Fibroblast of skin of right biceps (primary cell): ENCODE measurements around the gene GAS2.

Experiments
- DNase-seq: peaks from one replicate; pipeline ENCODE4 v3.0.0-alpha.2; 2013

The GAS2 gene

DNA sequence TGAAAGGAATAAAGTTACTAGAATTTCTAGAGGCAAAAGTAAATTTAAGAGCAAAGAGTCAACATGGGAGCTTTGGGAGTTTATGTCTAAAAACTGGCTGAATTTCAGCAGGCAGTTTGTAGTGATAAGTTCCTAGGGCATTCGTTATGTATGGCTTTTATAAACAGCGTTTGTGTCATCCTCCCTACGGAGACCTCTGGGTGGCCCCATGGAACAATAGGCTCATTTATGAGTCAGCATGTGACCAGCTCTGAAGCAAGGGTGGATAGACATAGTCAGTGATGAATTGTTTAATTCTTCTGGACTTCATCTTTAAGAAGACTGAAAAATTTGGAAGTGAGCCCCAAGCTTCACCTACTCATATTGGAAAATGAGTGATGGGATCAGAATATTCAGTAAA is 126.1 kb downstream of the GAS2 start:
- DNase-seq = peak; percentile 64

DNA sequence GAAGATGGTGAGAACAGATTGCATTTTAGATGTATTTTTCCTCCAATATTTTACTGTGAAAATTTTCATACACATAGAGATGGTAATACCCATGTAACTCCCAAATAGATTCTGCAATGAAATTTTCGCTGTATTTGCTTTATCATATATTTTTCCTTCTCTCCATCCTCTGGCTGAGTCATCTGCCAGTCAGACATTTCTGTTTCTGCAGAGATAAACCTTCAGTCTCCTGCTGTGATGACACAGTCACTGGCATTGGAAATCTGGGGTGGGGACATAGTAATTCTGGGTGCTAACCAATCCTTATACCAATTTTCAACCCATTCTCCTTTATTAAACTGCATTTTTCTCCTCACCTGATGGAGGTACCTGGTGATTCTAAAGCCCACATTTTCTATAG is 129.5 kb downstream of the GAS2 start:
- DNase-seq = peak; percentile 10

DNA sequence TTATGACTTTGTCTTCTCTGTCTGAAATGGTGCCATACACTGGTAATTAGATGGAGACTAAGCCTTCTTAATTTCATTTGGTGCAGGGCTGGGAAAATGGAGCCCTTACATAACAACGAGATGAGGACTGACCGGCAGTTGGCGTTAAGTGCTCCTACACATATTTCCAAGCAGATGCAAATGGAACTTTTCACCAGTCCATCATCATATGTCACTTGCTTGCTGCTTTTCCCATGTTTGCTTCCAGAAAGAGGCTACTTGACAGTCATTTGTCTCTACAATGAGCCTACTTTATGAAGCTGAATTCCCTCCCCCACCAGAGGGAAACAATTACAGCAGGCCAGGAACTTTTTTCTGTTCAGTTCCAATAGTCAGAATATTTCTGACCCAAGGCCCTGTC is 130.6 kb downstream of the GAS2 start:
- DNase-seq = no peak

DNA sequence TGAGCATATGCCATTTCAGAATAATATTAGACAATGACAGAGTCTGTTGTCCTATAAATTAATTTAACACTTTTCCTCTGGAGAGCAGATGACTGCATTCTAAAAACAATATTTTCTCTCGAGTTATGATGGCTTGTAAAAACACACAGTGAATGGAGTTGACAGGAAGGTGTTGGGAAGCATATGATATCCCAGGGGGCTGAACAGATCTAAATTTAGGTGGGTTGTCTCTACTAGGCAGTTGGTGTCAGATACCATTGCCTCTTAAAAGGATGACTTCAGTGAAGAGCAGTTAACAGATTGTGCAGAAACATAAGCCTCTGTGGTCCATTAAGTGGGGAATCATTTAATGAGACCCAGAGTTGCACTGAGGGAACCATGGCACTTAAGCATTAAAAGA is 132.5 kb downstream of the GAS2 start:
- DNase-seq = no peak

DNA sequence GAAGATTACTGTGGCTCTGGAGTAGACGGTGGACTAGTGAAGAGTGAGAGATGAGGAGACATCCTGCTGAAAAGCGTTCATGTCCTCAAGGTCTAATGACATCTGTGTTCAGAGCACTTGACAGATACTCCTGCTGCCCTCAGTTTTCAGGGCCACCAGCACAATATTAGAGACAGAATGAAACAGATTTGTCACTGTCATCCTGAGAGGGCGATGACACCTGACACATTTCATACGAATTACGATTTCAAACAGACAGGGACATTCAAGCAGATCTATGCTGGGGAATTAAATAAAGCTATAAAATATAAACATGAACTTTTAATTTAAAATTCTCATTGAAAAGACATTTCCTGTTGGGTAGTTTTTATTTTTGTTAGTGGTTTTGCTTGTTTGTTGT is 134.1 kb downstream of the GAS2 start:
- DNase-seq = no peak

DNA sequence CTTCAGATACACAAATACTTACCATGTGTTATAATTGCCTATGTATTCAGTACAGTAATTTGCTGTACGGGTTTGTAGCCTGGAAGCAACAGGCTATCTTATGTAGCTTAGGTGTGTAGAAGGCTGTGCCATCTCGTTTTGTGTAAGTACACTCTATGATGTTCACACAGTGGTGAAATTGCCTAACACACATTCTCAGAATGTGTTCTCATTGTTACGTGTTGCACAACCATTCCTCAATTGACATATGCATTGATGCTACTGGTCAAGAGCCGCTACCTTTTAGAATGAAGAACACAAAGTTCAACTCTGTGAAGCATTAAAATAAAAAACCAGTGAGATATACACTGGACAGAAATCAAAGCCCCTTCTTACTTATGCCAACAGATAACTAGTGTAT is 136.4 kb downstream of the GAS2 start:
- DNase-seq = no peak

DNA sequence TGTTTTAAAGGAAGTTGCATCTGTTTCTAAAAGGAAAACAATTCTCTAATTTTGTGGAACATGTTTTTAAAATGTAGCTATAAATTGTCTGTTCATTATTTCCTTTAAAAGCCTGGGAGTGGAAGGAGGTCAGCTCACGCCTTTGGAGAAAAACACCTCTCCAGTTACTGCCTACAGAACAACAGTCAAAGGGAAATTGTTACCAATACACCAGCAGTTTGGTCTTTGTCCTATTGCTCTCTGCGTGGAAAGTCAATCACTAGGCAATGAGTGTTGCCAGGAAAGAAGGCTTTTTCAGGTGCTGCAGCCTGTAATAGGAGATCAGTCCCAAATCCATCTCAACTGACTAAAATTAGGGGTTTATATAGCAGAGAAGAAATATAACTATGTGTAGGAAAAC is 141.0 kb downstream of the GAS2 start:
- DNase-seq = no peak

DNA sequence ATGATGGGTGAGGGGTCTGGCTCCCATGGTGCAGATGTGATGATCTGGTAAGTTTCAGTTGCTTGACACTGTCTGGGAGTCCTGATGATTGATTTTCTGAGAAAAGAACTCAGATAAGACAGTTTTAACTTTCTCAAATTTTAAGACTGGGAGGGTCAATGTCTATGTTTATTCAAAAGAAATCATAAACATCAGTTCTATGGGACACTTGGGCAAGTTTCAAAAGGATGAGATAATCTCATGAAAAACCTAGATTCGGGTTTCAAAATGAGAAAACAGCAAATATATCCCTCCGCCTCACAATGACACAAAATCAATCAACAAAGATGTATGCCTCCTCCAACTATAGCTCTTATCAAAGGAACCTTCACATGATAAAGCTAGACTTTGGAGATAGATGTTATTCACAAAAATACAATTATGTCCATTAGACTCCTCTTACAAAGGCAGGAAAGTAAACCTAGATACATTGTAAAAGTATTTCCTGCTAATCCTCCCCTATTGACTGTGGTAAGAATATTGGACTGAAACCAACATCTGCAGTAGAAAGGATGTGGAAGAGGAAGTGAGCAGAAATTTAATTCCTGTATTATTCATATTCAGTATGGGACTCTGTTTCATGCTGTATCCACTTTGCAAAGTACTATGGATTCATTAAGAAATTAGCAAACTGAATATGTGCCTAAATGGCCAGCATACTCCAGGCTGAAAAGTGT is 141.6 kb downstream of the GAS2 start:
- DNase-seq = peak; percentile 45

DNA sequence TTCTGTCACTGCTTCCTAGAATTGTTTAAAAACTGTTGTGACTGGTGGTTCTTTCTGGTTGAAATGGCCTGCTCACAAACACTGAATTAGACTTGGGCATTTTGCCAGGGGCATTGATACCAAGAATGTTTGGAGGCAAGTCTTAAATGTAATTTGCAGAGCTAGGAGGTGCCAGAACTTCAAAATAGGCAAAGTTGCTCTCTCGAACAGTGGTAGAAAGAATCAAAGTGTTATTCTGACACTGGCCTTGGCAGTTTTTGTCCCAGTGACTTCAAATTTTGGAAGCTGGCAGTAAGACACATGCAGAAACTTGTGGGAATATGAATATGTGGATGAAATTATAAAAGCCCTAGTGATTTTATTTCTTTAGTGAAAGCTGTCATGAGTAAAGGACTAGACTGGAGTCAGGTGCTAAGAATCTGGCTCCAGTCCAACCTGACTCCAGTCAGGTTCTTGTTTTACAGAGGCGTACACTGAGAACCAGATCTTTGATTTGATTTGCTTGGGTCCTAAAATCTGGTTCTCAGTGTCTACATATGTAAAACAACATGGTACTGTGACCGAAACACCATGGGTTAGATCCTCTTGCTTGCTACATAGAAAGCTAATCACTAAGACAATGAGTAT is 142.3 kb downstream of the GAS2 start:
- DNase-seq = no peak

DNA sequence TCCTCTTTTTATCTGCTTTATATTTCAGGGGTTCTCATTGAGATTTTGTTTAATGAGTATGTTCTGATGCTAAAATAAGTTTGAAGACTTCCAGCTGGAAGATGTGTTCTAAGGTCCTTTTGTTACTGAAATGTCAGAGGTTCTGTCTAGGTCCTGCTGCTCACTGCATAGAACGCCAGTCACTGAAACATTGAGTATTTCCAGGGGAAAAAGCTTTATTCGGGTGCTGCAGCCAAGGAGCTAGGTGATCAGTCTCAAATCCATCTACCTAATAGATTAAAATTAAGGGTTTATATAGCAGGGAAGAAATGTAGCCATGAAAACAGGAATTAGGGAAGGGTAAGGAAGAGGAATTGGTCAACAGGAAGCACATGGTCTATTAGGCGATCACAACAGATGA is 143.5 kb downstream of the GAS2 start:
- DNase-seq = no peak

DNA sequence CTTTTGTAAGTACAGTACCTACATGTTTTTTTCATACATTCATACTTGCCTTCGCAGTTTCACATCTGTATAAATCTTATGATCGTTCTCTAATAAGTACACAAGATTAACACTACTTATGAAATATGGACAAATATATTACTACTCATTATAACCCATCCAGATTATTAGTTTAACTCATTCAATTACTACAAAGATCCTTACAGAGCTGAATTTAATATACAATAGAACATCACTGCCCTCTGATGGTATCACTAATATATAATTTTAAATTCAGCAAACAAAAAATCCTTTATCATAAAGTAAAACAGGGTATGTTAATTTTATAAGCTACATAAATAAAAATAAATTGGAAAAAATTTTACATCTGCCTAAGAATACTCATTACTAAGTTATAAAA is 155.8 kb downstream of the GAS2 start:
- DNase-seq = no peak

DNA sequence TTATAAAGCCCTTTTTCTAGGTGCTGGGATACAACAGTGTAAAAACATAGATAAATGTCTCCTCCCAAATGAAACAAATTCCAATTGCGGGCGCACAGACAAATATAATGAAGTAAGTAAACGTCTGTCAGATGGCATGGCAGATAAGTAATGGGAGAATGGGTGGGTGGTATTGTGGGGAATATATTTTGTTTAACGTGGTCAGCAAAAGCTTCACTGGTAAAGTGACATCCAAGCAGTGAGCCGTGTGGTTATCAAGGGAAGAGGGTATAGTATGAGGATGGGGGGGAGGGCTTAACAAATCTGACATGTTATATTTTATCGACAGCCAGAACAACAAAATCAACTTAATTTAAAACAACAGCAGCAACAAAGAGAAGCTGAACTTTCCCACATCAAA is 162.0 kb downstream of the GAS2 start:
- DNase-seq = no peak

DNA sequence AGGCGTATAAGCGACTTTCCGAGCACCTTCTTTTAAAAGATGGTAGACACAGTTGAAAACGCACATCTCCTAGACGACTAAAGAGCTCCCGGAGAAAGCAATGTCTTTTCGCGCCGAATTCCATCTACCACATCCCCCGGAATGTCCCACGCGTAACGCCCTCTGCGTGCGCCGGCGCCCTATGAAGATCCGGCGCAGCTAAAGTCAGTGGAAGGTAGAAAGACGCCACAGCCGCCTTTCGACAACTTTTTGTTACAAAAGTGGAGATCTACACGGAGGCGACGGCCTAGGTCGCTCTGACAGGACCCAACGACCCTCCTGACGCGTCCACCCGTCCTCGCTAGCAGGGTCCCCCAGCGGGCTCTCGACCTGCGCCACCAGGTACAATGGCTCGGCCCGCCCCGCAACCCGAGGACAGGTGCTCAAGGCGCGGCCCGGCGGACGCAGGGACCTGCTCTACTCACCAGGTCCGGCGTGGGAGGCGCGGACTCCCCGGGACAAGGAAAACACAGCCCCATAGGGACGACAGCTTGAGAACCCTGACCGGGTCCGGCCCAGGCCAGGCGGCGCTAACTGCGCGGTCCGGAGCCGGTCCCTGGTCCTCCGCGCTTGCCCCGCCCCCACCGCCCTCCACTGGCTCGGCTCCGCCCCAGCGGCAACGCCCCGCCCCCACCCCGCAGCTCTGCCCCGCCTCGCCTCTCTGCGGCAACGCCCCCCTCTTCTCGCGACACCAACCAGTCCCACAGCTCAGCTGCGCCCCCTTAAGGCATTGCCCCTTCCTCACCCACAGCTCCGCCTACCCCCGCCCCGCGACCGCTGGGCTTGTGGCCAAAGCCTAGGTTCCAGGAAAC is 163.0 kb downstream of the GAS2 start, which contains the start of gene SVIP:
SVIP (minus strand) TSS at position 571 of the 851 bp plus-strand sequence; CDS start at position 518, 53 bp downstream.
- peak; percentile 85 for DNase-seq

DNA sequence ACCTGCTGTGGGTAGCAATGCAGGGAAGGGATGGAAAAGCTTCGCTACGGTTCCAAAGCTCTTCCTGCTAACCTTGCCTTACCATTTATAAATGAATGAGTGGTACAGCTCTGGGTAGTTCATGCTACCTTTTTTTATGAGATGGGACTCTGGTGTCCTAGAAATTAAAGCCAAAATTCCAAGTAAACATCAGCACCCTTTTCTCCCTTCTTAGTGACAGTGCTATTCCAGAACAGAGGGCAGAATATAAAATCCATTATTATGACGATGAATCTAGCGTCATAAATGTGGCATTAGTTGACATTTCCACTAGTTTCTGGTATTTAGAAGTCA is 163.6 kb downstream of the GAS2 start:
- DNase-seq = no peak

DNA sequence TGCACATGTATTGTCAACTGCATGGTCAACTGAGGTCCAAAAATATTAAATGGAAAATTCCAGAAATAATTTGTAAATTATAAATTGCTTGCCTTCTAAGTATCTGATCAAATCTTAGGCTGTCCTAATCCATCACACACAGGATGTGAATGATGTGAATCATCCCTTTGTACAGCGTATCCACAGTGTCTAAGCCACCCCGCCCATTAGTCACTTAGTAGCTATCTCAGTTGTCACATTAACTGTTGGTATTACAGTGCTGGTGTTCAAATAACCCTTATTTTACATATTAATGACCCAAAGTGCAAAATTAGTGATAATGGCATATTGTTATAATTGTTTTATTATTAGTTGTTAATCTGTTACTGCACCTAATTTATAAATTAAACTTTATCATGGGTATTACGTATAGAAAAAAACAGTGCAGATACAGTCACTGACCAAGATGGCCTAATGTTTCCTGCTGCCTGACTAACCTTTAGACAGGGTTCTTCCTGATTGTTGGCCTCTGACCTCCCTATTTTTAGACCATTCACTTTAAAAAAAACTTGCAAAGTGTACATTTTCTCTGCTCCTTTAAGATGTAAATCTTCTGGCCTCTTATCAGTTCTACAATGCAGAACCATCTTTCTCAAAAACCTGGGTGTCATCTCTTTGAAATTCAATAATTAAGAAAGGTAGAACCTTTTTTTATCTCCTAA is 166.1 kb downstream of the GAS2 start:
- DNase-seq = peak; percentile 2

DNA sequence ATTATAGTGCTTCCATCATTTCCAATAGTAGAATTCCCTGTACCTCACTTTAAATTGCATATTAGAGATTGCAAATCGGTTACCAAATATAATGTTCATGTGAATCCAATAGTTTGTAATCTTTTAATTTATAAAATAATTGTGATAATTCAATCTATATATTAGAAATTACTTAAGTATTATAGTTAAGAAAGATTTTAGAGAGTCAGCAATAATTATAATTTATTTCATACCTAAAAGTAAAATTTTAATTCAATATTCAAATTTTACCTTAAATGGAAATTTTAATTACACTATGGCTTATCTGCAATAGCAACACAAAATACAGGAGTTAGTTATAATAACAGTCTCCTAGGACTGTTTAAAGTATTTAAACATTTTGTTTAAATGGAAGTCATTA is 180.3 kb downstream of the GAS2 start:
- no peak for DNase-seq

DNA sequence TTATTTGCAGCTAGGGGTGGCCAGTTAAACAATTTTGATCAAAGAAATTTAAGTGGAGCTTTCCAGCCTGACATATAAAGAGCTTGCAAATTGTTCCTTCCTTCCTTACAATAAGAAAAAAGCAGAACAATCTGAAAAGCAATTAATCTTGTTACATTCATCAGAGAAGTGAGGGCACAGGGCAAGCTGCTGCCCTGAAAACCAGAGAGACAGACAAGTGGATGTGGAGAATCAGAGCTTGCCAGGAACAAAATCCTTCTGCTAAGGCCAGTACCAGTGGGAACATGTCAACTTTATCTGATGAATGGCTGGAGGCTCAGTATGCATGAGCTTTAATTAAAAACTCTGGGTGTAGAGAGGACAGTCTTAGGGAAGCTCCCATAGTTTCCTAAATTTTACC is 185.1 kb downstream of the GAS2 start:
- no peak for DNase-seq

DNA sequence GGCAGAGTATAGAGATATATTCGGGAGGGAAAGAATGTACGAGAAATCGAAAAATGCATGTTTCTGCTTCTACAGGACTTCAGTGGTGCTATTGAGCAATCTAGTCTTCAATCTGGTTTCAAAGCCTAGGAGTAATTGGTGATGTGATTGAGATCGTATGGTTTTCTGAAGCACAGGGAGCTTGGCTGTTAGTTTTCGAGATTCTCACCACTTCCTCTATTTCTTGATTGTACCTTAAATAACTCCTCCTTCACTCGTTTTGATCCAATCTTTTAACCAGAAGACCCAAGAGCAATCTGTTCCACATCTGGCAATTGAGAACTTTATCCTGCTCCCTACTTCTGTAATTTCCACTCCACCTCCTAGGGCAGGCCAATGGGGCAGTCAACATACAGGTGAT is 193.3 kb downstream of the GAS2 start:
- no peak for DNase-seq

DNA sequence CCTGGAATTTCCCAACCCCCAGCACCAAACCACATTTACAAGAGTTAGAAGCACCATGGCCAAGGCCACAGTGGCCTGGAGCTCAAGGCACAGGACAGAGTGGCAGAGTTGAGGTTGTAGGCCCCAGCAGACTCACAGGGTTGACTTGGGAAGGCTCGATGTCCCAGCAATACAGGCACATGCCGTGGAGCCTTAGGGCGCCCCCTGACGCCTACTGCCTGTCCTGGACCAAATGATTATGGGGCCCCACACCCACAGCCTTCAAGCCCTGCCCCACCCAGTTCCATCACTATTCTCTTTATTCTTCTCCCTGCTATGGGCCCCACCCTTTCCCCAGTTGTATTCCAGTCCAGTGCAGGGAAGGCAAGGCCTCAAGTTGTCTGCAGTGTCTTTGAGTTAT is 193.8 kb downstream of the GAS2 start, which contains the start of gene CCDC179:
CCDC179 (minus strand) TSS at position 234 of the 400 bp plus-strand sequence; CDS start at position 181, 53 bp downstream.
- DNase-seq = no peak
